Subcutaneous adipose tissue (tissue), 4 donors: Measurements from ENCODE around the gene RASSF1. TPM values are rescaled to one million over a fixed set of nuclear protein-coding genes. Genes with fewer than 3 reads are reported as not detected.

ENCODE experiments used
- CTCF ChIP-seq: fragments of 450-650 bp; IDR thresholded peaks from one replicate; pipeline ENCODE4 v1.5.1; 2016; ENCODE audit warnings: low read depth, mild to moderate bottlenecking, control low read depth, antibody characterized with exemption, moderate library complexity
- total RNA-seq, 4 donors: library from RNA; depleted of rRNA; stranded (reverse); fragments of >200 nt; gene quantifications; one replicate each; pipeline ENCODE4 v1.1.0, GENCODE V29; 2016

Gene RASSF1
- total RNA-seq, 4 donors from 2014 or later, result 37.0 to 62.8 (median 54.1) TPM

- no peak for TF ChIP-seq CTCF
Measured at GRCh38 chr3:50322115-50322385, 18.6 kb downstream of the RASSF1 start.

GRCh38 chr3:50321336-50322114, 19.1 kb downstream of the RASSF1 start:
- TF ChIP-seq CTCF, result no peak

GRCh38 chr3:50320853-50321335, 19.7 kb downstream of the RASSF1 start:
- TF ChIP-seq CTCF, result no peak

GRCh38 chr3:50319894-50320625, 20.6 kb downstream of the RASSF1 start:
- TF ChIP-seq CTCF, result no peak

GRCh38 chr3:50319181-50319893, 21.3 kb downstream of the RASSF1 start:
- no peak for TF ChIP-seq CTCF

- TF ChIP-seq CTCF, result no peak
Measured at GRCh38 chr3:50318615-50319014, 22.0 kb downstream of the RASSF1 start.

- TF ChIP-seq CTCF, result no peak
Measured at GRCh38 chr3:50318163-50318562, 22.5 kb downstream of the RASSF1 start.
